ENCODE data around the gene CIAO3. TPM values are rescaled to one million over a fixed set of nuclear protein-coding genes. Genes with fewer than 3 reads are reported as not detected.

The CIAO3 gene
- polyA plus RNA-seq, 1 experiment: 23.1 TPM

DNA sequence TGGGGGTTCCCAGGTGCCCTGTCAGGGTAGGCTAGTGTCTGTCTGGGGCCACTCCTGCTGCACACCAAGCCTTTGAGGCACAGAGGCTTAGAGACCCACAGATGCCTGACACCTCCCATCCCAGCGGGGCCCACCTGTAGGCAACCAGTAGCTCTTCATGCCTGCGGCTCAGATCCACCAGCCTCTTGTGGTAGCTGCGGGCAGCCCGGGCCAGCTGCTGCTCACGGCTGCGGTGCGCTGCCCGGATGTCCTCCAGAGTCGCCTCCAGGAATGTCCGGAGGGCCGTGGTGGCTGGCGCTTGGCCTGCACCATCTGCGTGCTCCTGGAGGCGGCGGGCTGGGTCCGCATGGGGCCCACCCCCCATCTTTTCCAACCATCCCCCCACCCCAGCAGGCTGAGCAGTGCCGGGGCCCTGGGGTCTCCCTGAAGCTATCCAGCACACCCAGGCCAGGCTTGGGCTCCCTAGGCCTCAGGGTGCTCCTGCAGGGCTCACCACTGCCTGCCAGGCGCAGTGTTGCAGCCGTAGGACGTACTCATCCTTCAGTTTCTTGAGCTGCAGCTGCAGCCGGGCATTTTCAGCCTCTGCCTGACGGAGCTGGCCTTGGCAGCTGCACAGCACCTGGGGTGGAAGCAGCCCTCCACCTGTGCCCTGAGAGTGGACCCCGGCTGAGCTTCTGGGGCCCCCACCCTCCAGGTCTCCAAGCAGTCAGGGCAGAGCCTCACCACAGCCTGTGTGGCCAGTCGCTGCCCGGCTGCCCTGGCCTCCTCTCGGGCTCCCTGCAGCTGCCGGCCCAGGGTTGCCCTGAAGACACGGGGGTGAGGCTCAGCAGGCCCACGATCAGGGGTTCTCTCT, 16.4 kb downstream of the CIAO3 start:
- H3K4me3 ChIP-seq (ENCODE audit: low read depth, low read length): no peak overlapping the region
- H3K27me3 ChIP-seq (ENCODE audit: control insufficient read depth, insufficient read depth, low read length): no peaks in the 10 kb centered on the region
- TF ChIP-seq, protein P1, sequence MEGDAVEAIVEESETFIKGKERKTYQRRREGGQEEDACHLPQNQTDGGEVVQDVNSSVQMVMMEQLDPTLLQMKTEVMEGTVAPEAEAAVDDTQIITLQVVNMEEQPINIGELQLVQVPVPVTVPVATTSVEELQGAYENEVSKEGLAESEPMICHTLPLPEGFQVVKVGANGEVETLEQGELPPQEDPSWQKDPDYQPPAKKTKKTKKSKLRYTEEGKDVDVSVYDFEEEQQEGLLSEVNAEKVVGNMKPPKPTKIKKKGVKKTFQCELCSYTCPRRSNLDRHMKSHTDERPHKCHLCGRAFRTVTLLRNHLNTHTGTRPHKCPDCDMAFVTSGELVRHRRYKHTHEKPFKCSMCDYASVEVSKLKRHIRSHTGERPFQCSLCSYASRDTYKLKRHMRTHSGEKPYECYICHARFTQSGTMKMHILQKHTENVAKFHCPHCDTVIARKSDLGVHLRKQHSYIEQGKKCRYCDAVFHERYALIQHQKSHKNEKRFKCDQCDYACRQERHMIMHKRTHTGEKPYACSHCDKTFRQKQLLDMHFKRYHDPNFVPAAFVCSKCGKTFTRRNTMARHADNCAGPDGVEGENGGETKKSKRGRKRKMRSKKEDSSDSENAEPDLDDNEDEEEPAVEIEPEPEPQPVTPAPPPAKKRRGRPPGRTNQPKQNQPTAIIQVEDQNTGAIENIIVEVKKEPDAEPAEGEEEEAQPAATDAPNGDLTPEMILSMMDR (IDR thresholded peaks at IDR 0.05; ENCODE audit: insufficient read depth, low read depth, low read length): no peak
- 0 out of 2 replicates have a peak, but pooled peaks cover 2% of the 10 kb centered on the region for H3K36me3 ChIP-seq (ENCODE audit: control insufficient read depth, insufficient read depth, low read length)
- ChIA-PET POLR2A (no interaction called here), CTCF (interaction anchor here (1.1 to 2.9 kb wide), 3 partner anchors 9 to 16 kb away, joined by 3 to 18 read pairs (median 14); partner anchors contain the start of genes CIAO3 and METRN)
- DNase-seq (ENCODE audit: low read depth): no peak

DNA sequence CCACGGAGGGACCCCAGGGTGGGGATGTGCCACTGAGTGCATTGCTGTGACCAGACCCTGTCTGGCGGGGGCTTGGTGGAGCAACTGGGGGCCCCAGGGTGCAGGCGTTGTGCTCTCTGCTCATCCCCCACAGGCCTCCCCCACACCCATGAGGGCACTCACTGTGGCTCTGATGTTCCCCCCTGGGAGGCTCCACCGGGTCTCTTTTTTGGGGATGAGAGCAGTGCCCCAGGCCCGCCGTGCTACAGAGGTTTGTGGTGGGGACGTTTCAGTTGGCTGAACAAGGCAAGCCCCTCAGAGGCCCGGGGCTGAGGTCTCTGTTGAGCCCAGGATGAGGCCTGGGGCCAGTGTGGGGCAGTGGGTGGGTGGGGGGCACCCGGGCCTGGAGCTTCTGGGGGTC, 17.1 kb downstream of the CIAO3 start:
- no peak for DNase-seq (ENCODE audit: low read depth)
- TF ChIP-seq, protein P1 (IDR thresholded peaks at IDR 0.05; ENCODE audit: insufficient read depth, low read depth, low read length): no peak
- peaks cover 2% of the 10 kb centered on the region; the same call in 1 of the 2 replicates for H3K36me3 ChIP-seq (ENCODE audit: control insufficient read depth, insufficient read depth, low read length)
- no peaks in the 10 kb centered on the region for H3K27me3 ChIP-seq (ENCODE audit: control insufficient read depth, insufficient read depth, low read length)
- CTCF ChIA-PET: interaction anchor here (1.1 to 2.9 kb wide), 3 partner anchors 8 to 13 kb away, joined by 4 to 18 read pairs (median 14); partner anchors contain the start of gene METRN
- POLR2A ChIA-PET: no interaction called here
- H3K4me3 ChIP-seq (ENCODE audit: low read depth, low read length): no peak overlapping the region

DNA sequence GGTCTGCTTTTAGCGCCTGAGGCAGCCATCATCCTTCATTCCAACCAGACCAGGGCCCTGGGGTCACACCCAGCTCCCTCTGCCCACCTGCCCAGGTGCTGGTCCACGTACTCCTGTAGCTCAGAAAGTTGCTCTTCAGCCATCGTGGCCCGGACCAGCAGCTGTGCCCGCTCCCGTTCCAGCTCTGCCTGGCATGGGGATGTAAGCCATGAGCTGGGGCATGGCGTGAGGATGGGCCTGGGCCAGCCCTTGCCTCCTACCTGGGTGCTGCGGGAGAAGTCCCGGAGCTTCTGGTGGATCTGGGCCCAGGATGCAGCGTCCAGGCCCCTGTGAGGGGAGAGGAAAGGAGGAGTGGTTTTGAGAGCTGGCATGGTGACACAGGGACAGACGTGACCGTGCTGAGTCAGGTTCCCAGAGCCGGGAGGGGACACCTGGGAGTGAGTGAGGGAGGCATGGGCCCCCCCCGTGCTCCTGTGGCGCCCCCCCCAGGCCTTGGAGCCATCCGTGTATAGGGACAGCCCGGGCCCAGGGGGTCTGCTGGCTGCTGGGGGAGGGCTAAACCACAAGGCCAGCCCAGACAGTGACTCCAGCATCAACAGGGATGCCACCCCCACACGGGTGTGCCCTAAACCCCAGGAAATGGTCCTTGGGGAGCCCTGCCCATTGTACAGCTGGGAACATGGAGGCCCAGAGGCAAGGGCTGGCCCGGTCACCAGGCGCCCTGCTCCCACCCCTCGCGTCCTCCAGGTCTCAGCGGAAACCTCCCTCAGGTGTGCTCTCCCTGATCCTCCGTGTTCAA, 17.8 kb downstream of the CIAO3 start:
- Histone ChIP-seq H3K27me3 (ENCODE audit: control insufficient read depth, insufficient read depth, low read length) (no peaks in the 10 kb centered on the region), H3K36me3 (ENCODE audit: control insufficient read depth, insufficient read depth, low read length) (peaks cover 2% of the 10 kb centered on the region; the same call in 1 of the 2 replicates), H3K4me3 (ENCODE audit: low read depth, low read length) (no peak overlapping the region)
- TF ChIP-seq, protein P1 (IDR thresholded peaks at IDR 0.05; ENCODE audit: insufficient read depth, low read depth, low read length): no peak
- ChIA-PET CTCF (interaction anchor here (1.1 to 1.6 kb wide), 3 partner anchors 10 to 62 kb away, joined by 3 to 6 read pairs (median 4); no protein-coding TSS in a partner anchor), POLR2A (no interaction called here)
- DNase-seq (ENCODE audit: low read depth): no peak

DNA sequence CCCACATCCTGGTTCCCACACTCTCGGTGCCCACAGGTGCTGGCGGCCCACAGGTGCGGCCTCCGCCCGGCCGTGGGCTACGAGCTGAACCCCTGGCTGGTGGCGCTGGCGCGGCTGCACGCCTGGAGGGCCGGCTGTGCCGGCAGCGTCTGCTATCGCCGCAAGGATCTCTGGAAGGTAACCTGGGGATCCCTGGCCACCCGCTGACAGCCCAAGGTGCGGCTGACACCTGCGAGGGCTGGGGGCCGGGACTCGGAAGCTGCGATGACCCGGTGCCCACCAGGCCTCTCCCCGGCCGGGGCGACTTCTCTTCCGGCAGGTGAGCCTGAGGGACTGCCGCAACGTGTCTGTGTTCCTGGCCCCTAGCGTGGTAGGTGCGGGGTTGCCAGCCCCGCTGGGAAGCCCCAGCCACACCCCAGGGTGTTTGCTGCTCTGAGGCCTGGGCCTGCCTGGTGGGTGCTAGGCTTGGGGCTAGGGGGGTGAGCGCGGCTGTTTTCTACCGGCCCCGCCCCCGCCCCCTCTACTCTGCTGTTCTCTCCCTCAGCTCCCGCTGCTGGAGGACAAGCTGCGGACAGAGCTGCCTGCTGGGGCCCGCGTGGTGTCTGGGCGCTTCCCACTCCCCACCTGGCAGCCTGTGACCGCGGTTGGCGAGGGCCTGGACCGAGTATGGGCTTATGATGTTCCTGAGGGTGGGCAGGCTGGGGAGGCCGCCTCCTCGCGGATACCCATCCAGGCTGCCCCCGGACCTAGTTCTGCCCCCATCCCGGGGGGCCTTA, 18.8 kb downstream of the CIAO3 start:
- CTCF ChIA-PET: interaction anchor here (1.1 to 1.6 kb wide), 5 partner anchors 8 to 384 kb away, joined by 3 to 6 read pairs (median 4); no protein-coding TSS in a partner anchor
- POLR2A ChIA-PET: no interaction called here
- H3K36me3 ChIP-seq (ENCODE audit: control insufficient read depth, insufficient read depth, low read length): peaks cover 2% of the 10 kb centered on the region; the same call in 1 of the 2 replicates
- DNase-seq (ENCODE audit: low read depth): no peak
- peak overlapping the region; percentile 74 for H3K4me3 ChIP-seq (ENCODE audit: low read depth, low read length)
- TF ChIP-seq, protein P1 (IDR thresholded peaks at IDR 0.05; ENCODE audit: insufficient read depth, low read depth, low read length): no peak
- H3K27me3 ChIP-seq (ENCODE audit: control insufficient read depth, insufficient read depth, low read length): no peaks in the 10 kb centered on the region
